AG04450 (cell line): ENCODE measurements around the gene SMPD1. TPM values are rescaled to one million over a fixed set of nuclear protein-coding genes. Genes with fewer than 3 reads are reported as not detected.

Experiments used
- CTCF ChIA-PET: fragments of 300-600, 350-600 bp; formaldehyde crosslinking; extraction: SDS; loops from one replicate; lab custom pipeline; 2022; ENCODE audit warnings: antibody characterized with exemption, inconsistent platforms; lab: Charles Lee
- POLR2A ChIA-PET: fragments of 350-600 bp; formaldehyde crosslinking; extraction: SDS; loops from one replicate; lab custom pipeline; 2021; ENCODE audit warnings: antibody characterized with exemption, inconsistent platforms; lab: Yijun Ruan, JAX
- DNase-seq: peaks from one replicate; pipeline ENCODE4 v3.0.0-alpha.2; 2011; ENCODE audit warnings: low read depth, low spot score
- H3K27ac ChIP-seq: one replicate; pipeline ENCODE4 v1.5.1; 2012; ENCODE audit warnings: low read depth, low read length, control low read depth
- H3K27me3 ChIP-seq: one replicate; pipeline ENCODE4 v1.6.0; 2012; ENCODE audit warnings: low read length; ENCODE audit not compliant: control insufficient read depth, insufficient read depth
- H3K4me3 ChIP-seq: 2 replicates; pipeline ENCODE4 v1.5.1; 2011; ENCODE audit warnings: mild to moderate bottlenecking, low read depth, low read length, control low read depth
- H3K9me3 ChIP-seq: 2 replicates; pipeline ENCODE4 v1.5.1; 2012; ENCODE audit warnings: low read length; ENCODE audit not compliant: control insufficient read depth, insufficient read depth
- polyA plus RNA-seq: library from polyadenylated mRNA; depleted of rRNA; stranded (reverse); fragments of >200 nt; gene quantifications from 2 replicates; pipeline ENCODE4 v1.2.3, GENCODE V29; 2011; rRNA removed
- TF ChIP-seq, protein P1 (sequence below): IDR thresholded peaks from 2 replicates; pipeline ENCODE4 v1.5.1; 2011; ENCODE audit warnings: low read depth, low read length, control low read depth, inconsistent platforms

The SMPD1 gene
- polyA plus RNA-seq, 1 experiment, result 68.0 TPM

DNA sequence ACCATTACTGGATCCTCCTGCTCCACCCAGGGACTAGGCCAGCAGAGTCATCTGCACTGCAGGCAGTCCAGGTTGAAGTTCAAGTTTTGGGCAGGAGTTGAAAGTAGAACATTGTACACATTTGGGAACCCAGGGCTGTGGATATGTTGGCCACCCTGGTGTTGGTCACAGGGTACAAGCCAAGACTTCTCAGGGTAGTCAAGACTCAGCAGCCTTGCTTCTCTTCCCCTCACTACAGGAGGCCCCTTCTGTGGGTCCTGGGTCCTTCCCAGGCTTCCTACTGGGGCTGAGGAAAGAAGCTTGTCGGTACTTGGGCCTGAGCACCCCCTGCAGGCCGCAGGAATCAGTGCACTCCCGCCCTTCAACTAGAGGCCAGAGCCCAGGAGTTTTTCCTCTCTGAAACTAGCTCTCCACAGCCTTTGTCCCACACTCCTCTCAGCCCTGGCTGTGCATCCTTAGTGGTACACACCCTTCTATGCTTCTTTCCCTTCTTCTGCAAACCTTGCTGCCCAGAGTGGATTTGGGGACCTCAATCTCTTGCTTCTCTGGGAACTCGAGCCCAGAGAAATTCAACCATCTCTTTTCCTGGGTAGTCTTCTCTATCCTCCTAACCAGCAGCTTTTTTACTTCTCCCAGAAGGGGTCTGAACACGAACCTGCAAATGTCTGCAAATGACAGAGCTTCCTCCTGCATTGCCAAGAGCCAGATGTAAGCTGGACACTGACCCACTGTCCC, 53.2 kb downstream of the SMPD1 start:
- POLR2A ChIA-PET, result interaction anchor here (0.7 to 1.0 kb wide), 2 partner anchors 61 to 64 kb away, joined by 3 to 4 read pairs; no protein-coding TSS in a partner anchor
- Histone ChIP-seq H3K27ac (no peak overlapping the region), H3K4me3 (no peak overlapping the region), H3K9me3 (no peaks in the 10 kb centered on the region), H3K27me3 (no peaks in the 10 kb centered on the region)
- no peak for DNase-seq
- TF ChIP-seq, protein P1, sequence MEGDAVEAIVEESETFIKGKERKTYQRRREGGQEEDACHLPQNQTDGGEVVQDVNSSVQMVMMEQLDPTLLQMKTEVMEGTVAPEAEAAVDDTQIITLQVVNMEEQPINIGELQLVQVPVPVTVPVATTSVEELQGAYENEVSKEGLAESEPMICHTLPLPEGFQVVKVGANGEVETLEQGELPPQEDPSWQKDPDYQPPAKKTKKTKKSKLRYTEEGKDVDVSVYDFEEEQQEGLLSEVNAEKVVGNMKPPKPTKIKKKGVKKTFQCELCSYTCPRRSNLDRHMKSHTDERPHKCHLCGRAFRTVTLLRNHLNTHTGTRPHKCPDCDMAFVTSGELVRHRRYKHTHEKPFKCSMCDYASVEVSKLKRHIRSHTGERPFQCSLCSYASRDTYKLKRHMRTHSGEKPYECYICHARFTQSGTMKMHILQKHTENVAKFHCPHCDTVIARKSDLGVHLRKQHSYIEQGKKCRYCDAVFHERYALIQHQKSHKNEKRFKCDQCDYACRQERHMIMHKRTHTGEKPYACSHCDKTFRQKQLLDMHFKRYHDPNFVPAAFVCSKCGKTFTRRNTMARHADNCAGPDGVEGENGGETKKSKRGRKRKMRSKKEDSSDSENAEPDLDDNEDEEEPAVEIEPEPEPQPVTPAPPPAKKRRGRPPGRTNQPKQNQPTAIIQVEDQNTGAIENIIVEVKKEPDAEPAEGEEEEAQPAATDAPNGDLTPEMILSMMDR, result peak; percentile 89
- CTCF ChIA-PET, result interaction anchor here (0.6 to 15.7 kb wide), 37 partner anchors 10 to 802 kb away, joined by 3 to 604 read pairs (median 4); partner anchors contain the start of genes MRPL17, SMPD1 and TRIM3

Other genes with a start within 250 kb of the SMPD1 start
- not detected in 2 replicates for gene OR52B2, start 220.1 kb upstream of the SMPD1 start, polyA plus RNA-seq
- not detected in 2 replicates for gene OR52W1, start 191.2 kb upstream of the SMPD1 start, polyA plus RNA-seq
- not detected in 2 replicates for gene C11orf42, start 184.9 kb upstream of the SMPD1 start, polyA plus RNA-seq
- gene FHIP1B, start 155.8 kb upstream of the SMPD1 start, polyA plus RNA-seq, result 18.9 and 19.8 TPM in 2 replicates
- gene CNGA4, start 151.4 kb upstream of the SMPD1 start, polyA plus RNA-seq, result 0.04 and 0.07 TPM in 2 replicates
- gene CCKBR, start 130.6 kb upstream of the SMPD1 start, polyA plus RNA-seq, result not detected in 2 replicates
- gene CAVIN3, start 70.0 kb upstream of the SMPD1 start, polyA plus RNA-seq, result 37.8 and 53.1 TPM in 2 replicates
- 42.2 and 54.5 TPM in 2 replicates for gene APBB1, start 28.6 kb downstream of the SMPD1 start, polyA plus RNA-seq
- 0.32 and 0.67 TPM in 2 replicates for gene HPX, start 50.5 kb downstream of the SMPD1 start, polyA plus RNA-seq
- gene TRIM3, start 83.5 kb downstream of the SMPD1 start, polyA plus RNA-seq, result 10.5 and 11.7 TPM in 2 replicates
- 79.1 and 88.2 TPM in 2 replicates for gene ARFIP2, start 90.9 kb downstream of the SMPD1 start, polyA plus RNA-seq
- 26.7 and 33.1 TPM in 2 replicates for gene TIMM10B, start 91.0 kb downstream of the SMPD1 start, polyA plus RNA-seq
- gene DNHD1, start 106.8 kb downstream of the SMPD1 start, polyA plus RNA-seq, result 2.2 and 3.1 TPM in 2 replicates
- 13.7 and 16.3 TPM in 2 replicates for gene RRP8, start 213.1 kb downstream of the SMPD1 start, polyA plus RNA-seq
- 362 and 417 TPM in 2 replicates for gene ILK, start 213.3 kb downstream of the SMPD1 start, polyA plus RNA-seq
- gene TAF10, start 221.7 kb downstream of the SMPD1 start, polyA plus RNA-seq, result 170 and 215 TPM in 2 replicates
- 128 and 152 TPM in 2 replicates for gene TPP1, start 228.9 kb downstream of the SMPD1 start, polyA plus RNA-seq